Esophagus mucosa (tissue), 1 donor: ENCODE data around the gene SURF2. TPM values are rescaled to one million over a fixed set of nuclear protein-coding genes. Genes with fewer than 3 reads are reported as not detected.
"Not testable (repeated sequence)": the region's sequence is repeated elsewhere in the genome, so short reads cannot be mapped to it uniquely, and the experiment has no call there.

Experiments used
- ATAC-seq: fragments of 200-7000 bp; cut with Tn5 transposase; one replicate; pipeline ENCODE4 v1.9.1; 2020
- total RNA-seq: library from RNA; stranded (reverse); gene quantifications from one replicate; pipeline ENCODE4 v1.2.4, GENCODE V29; 2023
- donor health status: DM: yes; HTN: yes; CAD: no.

Gene SURF2
- total RNA-seq, 1 donor from 2014 or later, result 25.6 TPM

DNA sequence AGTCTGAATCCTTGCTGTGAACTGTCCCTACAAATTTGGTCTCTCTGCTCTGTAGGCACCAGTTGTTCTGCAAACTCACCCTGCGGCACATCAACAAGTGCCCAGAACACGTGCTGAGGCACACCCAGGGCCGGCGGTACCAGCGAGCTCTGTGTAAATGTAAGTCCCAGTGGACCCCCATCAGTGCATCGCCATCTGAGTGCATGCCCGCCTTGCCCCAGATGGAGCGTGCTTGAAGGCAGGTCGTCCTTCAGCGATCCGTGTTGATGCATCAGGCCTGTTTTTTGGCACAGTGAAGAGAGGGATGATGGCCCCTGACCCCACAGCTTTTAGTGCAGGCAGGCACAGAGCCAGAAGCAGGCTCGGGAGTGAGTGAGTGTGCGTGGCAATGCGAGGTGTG, 1.3 kb downstream of the SURF2 start:
- no peak for ATAC-seq

DNA sequence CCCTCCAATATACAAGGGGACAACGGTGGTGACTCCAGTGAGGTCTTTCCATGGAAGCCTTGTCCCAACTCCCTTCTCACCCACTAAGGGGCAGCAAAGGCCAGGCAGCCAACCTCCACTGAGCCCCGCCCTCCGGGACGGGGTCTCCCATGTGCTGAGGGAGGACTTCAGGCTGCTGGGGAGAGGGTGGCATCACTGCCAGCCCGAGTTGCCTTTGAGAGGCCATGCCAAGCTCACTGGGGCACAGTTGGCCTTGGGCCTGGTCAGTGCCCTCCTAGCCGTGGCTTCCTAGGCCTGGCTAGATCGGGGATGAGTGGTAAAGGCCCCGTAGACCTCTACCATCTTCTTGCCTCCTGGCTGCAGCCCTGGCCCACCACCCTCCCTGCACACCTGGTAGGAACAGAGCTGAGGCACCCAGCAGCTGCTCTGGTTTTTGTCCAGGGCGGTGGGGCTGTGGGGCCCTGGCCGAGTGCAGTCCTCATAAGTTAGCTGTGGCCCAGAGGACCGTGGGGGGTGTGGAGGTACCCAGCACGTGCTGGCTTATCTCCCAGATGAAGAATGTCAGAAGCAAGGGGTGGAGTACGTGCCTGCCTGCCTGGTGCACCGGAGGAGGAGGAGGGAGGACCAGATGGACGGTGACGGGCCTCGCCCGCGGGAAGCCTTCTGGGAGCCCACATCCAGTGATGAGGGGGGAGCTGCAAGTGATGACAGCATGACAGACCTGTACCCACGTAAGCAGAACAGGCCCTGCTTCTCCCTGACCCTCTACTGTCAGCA, 3.2 kb downstream of the SURF2 start:
- ATAC-seq, result no peak

DNA sequence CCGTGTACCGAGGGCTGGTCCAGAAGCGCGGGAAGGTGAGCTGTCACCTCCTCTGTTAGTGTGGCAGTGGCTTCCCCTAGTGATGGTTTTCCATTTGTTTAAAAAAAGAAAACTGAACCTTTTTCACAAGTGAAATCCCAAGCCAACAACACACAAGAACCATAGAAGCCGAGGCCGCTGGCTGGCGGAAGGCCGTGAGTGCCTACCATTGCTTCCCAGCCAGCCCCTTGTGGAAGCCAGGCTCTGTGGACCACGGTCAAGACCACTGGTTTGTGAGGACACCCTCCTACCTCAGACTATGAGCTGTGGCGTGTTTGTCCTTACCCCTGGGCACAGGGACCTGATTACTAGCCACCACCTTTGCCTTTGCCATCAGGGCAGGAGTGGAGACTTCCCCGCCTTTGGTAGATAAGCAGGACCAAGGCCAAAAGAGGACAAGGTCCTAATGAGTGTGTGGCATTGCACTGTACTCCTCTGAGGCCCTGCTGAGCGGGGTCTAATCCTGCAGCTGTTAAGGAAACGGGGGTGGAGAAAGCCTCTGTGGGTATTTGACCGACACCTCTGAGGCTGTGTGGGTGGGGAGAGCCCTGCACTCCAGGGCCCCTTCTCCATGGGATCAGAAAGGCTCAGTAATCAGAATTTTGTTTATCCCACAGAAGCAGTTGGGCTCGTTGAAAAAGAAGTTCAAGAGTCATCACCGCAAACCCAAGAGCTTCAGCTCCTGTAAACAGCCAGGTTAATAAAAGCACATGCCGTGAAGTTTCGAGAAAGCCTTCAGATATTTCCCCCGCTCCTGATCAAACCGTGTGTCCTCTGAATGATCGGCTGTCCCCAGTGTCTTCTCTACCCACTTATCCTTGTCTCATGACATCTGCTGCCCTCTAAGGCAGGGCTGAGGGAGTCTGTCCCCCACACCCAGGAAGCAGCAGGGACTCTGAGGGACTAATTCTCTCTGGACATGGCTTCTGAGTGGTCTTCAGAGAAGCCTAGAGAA, 4.3 kb downstream of the SURF2 start:
- ATAC-seq, result no peak

DNA sequence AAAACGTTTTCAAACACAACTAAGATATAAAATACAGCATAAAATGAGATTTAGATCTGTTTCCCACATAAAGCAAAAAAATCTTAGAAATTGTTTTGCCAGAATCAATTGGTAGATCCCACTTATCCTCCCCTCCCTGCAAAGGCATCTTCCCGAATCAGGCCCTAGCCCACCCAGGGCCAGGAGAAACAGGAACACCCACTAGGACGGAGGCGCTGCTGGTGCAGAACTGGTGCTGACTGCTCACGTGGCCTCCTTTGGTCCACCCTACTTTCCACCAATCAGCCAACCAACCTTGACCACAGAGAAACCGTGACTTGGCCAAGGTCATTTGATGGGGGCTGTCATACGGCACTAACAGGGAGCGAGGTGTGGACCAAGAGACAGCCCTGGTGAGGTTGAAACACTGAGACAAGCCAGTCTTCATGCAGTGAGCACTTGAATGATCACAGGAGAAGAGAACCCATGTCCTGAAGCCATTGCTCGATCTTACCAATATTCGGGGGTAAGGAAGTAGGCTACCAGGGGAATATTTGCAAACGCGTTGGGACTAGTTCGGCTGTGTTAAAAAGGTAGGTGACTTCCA, 5.2 kb downstream of the SURF2 start:
- no peak for ATAC-seq

DNA sequence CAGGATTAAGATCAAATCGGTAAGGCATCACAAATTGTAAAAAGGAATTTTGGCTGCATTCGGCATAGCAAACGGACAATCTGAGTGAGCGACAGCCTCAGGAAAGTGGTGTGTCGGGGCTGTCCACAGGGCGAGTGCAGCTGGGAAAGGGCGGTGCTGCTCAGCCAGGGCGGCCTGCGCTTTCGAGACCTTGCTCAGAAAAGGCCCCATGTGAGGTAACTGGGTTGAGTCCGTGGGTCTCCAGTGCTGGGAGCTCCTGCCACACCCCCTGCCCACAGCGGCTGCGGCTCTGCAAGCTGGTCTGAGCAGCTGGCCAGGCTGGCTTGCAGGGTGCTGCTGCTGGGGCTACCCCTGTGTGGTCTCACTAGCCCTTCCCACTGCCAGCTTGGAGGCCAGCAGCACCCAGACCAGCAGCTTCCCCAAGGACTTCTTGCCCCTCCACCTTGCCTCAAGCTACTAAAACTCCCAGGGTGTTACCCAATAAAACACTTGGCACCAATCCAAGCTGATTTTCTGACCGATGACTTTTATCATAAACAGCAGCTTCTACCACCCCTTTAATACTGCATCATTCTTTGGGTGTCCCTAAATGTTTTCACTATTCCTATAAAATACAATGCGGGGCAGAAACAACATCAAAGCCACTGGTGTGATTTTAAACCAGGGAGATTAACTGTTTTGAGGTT, 6.2 kb downstream of the SURF2 start:
- ATAC-seq, result no peak

DNA sequence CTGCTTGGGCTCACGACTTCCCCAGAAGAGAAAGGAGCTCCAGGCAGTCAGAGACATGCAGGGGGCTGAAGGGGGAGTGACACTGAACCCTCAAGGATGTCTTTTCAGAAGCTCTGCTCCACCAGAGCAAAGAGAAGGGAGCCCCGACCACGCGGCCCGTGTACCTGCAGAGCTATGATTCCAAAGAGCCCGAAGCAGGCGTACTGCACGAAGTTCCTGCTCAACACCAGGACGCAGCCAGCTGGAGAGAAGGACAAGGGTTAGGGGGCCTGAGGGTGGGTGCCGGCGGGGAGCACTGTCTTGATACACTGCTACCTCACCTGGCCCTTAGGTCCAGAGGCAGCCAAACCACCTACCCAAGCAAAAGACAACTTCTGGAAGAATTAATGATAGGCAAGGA, 10.1 kb downstream of the SURF2 start:
- no peak for ATAC-seq

DNA sequence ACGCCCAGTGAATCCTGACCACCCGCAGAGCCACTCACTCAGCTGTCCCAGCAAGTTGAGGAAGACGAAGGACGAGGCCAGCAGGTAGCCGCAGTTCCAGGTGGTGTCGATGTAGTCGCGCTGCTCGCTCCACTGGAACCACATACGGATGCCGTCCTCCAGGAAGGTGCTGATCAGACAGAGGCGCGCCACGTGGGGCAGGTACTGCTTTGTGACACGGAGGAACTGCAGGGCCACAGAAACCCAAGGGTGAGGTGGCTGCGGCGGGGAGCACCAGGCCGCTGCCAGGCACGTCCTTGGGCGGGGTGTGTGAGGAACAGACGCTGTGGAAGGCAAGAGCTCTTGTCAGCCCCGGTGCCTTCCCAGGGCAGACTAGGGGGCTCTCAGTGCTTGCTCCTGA, 10.9 kb downstream of the SURF2 start:
- no peak for ATAC-seq

DNA sequence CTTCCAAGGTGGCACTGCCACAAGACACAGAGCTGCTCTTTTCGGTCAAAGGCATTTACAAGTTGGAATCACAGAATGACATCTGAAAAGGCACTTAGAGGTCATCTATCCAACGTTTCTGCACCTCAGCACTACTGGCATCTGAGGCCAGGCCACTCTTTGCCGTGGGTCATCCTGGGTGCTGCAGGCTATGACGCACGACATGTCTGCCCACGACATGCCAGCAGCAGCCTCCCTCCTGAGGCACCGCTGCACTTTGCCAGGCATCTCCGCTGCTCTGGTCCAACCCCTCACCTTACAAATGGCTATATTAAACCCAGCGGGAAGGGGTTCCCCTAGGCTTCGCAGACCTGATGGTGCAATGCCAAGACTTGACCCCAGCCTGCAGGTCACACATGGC, 11.4 kb downstream of the SURF2 start:
- ATAC-seq, result no peak

DNA sequence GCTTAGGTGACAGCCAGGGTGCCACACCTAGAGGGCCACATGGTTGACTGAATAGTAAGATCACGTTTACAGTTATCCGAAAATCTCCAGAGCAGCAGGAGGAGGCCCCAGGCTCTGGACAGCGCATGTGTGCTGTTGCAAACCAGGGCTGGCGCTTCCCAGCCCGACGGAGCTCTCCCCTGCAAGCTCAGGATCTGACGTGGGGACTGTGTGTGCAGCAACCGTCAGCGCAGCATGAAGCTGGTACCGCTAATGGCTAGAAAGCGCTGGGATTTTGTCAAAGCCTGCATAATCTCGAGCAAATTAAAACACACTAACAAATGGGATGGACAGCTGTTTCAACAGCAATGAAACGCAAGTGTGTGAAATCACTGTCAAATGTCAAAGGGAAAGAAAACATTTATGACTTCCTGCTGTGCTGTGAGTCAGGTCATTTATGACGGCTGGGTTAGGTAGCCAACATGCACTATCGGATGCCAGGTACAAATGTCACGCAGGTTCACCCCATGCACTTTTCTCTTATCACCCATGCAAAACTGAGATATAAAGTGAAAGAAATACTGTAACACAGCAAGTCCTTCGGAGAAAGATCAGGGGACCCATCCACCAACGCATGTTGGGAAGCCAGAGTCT, 12.0 kb downstream of the SURF2 start:
- peak; percentile 7 for ATAC-seq

DNA sequence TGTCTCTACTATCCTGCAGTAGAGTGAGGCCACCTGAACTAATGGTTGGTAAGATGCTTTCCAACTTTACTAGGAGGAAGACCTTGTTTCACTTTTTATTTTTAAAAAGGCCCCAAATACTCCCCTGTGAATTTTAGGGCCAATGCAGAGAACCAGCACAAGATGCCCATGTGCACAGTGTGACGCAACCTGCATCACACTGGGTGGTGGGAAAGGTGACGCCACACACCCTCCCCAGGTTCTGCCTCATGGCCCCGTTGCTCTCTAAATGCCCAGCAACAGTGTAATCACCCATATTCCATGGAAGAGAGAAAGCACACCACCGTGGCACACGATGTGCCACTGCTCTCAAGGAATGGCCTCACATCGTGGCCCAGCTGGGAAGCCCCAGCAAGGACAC, 13.1 kb downstream of the SURF2 start:
- no peak for ATAC-seq

DNA sequence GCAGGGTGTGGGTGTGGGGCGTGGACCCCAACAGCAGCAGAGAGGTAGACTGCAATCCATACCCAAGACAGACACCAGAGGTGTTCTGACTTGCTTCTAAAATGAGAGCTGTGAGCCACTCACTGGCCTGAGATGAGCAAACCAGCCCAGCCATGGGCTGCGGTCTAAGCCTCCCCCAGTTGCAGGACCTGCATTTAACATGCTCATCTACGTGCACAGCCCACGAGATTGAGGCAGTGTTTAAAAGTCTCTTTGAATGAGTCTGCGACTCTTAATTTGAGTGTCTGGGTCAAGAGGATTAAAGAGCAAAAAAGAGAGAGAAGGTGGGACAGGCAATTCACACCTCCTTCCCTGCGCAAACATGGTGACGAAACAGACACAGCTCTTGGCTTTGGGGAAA, 13.6 kb downstream of the SURF2 start:
- no peak for ATAC-seq

DNA sequence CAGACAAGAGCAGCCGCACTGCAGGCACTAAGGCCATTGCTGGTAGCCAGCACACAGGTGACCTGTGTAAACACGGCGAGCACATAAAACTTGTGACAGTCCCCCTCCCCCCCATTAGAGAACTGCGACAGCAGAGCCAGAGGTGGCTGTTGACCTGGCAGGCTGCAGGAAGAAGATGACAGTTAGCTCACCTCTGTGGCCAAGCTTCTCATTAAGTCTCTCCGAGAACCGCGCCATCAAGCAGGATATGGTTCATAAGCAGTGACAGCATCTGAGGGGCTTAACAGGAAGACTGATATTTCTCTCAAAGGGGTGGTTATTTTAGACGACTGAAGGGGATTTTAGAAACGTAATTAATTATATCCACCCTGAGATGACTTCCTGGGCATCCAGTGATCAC, 14.3 kb downstream of the SURF2 start:
- ATAC-seq, result no peak

DNA sequence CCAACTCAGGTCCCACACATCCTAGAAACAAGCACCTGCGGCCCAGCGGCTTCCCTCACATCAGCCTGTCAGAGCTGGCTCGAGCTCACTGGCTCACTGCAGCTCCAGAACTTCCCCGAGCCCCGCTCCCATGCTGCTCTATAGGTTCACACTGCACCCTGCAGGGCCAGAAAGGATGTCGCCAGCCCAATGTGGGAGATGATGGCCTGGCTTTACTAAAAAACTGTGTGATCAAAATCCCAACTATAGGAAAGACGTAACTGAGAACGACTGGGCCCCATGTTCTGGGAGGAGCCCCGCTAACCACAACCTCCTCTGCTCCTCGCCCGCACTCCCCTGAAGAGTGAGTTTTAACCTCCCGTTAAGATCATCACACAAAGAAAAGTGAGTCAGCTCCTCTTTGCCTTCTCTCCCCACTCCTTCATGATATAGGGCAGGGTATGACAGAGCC, 14.9 kb downstream of the SURF2 start:
- no peak for ATAC-seq

DNA sequence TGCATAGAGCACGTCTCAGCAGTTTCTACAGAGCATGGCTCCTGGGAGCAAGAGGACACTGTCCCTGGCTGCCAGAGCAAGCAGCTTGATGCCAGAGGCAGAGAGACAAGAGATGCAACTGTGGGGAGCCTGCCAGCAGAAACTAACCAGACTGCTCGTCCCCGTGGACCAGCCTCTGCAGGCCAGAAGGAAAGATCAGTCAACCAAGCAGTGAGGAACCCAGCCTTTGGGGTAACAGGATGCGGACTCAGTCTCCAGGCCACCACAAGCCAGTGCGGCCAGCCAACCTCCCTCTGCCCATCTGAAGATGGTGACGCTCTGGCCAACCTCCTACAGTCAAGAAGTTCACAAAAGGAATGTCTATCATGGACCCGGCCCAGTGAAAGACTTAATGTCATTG, 15.8 kb downstream of the SURF2 start:
- ATAC-seq, result no peak

DNA sequence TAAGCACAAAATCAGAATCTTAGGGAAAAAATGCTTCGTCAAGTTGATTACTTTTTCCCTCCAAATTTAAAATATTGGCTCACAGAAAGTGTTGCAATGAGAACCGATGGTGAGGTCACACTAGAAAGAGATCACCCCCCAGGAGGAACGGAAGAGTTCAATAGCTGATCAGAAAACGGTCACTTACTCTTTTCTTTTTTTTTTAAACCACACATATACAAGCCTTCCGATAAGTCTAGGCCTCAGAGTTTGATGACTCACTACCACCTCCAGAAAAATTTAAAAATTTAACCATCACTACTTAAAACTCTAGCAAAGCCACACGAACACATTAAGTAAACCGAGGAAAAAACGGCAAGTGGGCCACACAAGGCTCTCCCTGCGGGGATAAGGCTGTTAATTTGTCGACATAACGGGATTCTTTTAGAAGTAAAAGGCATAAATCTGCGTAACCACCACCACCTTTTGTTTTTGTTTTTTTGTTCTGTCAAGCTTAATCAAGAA, 18.3 kb downstream of the SURF2 start:
- ATAC-seq, result no peak

DNA sequence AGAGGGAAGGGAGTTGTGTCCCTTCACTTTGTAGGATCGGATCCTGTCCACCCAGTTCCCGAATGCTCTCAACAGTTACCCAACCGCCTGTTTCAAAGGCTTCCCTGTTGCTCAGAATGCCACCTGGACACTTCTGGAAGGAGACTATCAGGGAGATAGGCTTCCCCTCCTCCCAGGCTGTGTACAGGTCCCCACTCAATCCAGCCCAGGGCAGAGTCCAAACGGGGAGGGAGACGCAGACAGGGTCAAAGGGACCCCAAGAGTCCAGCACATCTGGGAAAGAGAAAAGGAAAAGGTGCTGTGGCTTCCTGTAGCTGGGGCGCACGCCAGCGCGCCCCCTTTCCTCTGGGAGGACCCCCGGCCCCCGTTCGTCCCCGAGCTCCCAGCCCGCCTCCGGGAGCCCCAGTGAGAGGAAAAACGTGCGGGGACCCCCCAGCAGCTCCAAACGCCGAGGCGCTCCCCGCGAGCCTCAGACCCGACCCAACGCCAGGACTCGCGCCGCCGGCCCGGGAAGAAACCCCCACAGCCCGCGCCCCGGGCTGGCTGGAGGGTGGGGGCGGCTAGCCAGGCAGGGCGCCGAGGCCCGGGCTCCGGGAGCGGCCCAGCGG, 18.9 kb downstream of the SURF2 start:
- peak; percentile 8 for ATAC-seq

DNA sequence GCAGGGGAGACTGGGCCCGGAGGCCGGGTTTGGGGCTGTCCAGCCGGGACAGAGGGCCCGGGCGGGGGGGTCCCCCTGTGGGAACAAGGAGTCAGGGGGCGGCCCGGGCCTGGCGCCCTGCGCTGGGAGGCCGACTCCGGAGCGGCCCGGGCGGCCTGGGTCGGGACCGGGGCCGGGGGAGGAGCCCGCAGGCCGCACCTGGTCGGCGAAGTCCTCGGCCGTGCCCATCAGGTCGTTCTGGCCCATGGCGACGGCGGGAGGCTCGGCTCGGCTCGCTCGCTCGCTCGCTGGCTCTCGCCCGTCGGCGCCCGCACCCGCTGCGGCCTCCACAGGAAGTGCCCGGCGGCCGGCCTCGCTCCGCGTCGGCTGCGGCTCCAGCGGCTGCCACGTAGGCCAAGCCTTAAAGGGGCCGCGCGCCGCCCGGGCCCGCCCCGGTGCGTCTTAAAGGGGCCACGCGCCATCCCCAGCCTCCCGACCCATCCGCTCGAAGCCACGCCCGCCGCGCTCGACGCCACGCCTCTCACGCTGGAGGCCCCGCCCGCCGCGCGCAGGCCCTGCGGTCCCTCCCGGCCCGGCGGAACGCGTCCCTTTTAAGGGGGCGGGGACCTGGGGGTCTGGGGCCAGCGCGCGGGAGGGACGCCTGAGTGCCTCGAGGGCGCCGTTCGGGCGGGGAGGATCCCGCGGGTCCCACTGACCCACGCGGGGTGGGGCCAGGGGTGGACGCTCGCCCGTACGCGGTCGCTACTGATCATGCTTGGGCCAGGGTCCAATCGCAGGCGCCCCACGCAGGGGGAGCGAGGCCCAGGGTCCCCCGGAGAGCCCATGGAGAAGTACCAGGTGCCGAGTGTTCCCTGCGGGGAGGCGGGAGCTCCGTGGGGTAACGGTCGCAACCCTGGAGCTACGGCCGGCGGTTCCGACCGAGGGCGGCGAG, 19.6 kb downstream of the SURF2 start, which contains the start of the genes STKLD1 and SURF4:
Gene STKLD1 (plus strand): TSS at position 643 of the 931 bp plus-strand sequence. CDS start 108 bp downstream, at position 751.
Gene SURF4 (minus strand): TSS at position 337 of the 931 bp plus-strand sequence. CDS start 91 bp downstream, at position 246.
- ATAC-seq, result peak; percentile 95

DNA sequence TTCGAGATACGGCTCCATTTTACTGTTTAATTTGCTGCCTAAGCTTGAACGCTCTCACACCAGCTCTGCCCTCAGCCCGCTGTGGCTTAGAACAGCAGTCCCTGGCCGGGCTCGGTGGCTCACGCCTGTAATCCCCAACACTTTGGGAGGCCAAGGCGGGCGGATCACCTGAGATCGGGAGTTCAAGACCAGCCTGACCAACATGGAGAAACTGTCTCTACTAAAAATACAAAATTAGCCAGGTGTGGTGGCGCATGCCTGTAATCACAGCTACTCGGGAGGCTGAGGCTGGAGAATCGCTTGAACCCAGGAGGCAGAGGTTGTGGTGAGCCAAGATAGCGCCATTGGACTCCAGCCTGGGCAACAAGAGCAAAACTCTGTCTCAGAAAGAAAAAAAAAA, 20.9 kb downstream of the SURF2 start:
- ATAC-seq, result not testable (repeated sequence)

DNA sequence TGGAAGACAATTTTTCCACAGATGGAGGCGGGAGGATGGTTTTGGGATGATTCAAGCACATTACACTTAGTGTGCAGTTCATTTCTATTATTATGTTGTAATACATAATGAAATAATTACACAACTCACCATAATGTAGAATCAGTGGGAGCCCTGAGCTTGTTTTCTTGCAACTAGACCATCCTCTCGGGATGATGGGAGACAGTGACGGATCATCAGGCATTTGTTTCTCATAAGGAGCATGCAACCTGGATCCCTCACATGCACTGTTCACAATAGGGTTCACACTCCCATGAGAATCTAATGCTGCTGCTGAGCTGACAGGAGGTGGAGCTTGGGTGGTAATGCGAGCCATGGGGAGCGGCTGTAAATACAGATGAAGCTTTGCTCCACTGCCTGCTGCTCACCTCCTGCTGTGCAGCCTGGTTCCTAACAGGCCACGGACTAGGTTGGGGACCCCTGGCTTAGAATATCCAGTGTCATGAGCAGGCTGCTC, 21.4 kb downstream of the SURF2 start:
- no peak for ATAC-seq
